Keratinocyte (primary cell): ENCODE results near the gene PDE3A. TPM values are rescaled to one million over a fixed set of nuclear protein-coding genes. Genes with fewer than 3 reads are reported as not detected.

ENCODE experiments used
- DNase-seq: peaks from one replicate; pipeline ENCODE4 v3.0.0-alpha.2; 2011; ENCODE audit warnings: low read depth, missing footprints, low spot score
- FAIRE-seq: peaks from 2 replicates; lab custom pipeline; 2011; peaks lifted over from hg19 to GRCh38; lab: Jason Lieb, UNC
- H2AFZ ChIP-seq: 2 replicates; pipeline ENCODE4 v1.6.0; 2012; ENCODE audit warnings: low read length, control low read depth, inconsistent platforms; ENCODE audit not compliant: control insufficient read depth
- H3K27ac ChIP-seq: 2 replicates; pipeline ENCODE4 v1.5.1; 2011; ENCODE audit warnings: low read length; ENCODE audit not compliant: control insufficient read depth, insufficient read depth
- H3K27me3 ChIP-seq: 3 replicates; pipeline ENCODE4 v1.6.0; 2011; ENCODE audit warnings: low read length; ENCODE audit not compliant: control insufficient read depth, insufficient read depth; ENCODE audit errors: extremely low read depth
- H3K36me3 ChIP-seq, 2 experiments: 2 replicates in 1 of 2; 3 replicates in 1 of 2; pipeline ENCODE4 v1.5.1; 2011; ENCODE audit warnings: low read length in 2 of 2, mild to moderate bottlenecking in 1 of 2; ENCODE audit not compliant: control insufficient read depth in 2 of 2, insufficient read depth in 2 of 2; ENCODE audit errors: extremely low read depth in 1 of 2
- H3K4me1 ChIP-seq: 3 replicates; pipeline ENCODE4 v1.5.1; 2011; ENCODE audit warnings: low read length; ENCODE audit not compliant: control insufficient read depth, insufficient read depth; ENCODE audit errors: extremely low read depth
- H3K4me2 ChIP-seq: 3 replicates; pipeline ENCODE4 v1.6.0; 2011; ENCODE audit warnings: low read depth, low read length; ENCODE audit not compliant: control insufficient read depth, insufficient read depth; ENCODE audit errors: extremely low read depth
- H3K4me3 ChIP-seq, 3 experiments: fragments of 200-600 bp in 1 of 3; sonication (generic) in 1 of 3; 2 replicates in 2 of 3; 3 replicates in 1 of 3; pipeline ENCODE4 v1.5.1; 2011 to 2016; ENCODE audit warnings: low read length in 3 of 3, mild to moderate bottlenecking in 3 of 3, control low read depth in 2 of 3, inconsistent platforms in 1 of 3, low read depth in 1 of 3, mixed read lengths in 1 of 3, mixed run types in 1 of 3, moderate library complexity in 1 of 3; ENCODE audit not compliant: control insufficient read depth in 2 of 3, insufficient read depth in 2 of 3; ENCODE audit errors: extremely low read depth in 1 of 3
- H3K79me2 ChIP-seq: 2 replicates; pipeline ENCODE4 v1.6.0; 2012; ENCODE audit warnings: low read length; ENCODE audit not compliant: control insufficient read depth, insufficient read depth
- H3K9ac ChIP-seq: 3 replicates; pipeline ENCODE4 v1.6.0; 2011; ENCODE audit warnings: low read length; ENCODE audit not compliant: control insufficient read depth, insufficient read depth; ENCODE audit errors: extremely low read depth
- H3K9me1 ChIP-seq: 3 replicates; pipeline ENCODE4 v1.6.0; 2011; ENCODE audit warnings: low read length; ENCODE audit not compliant: control insufficient read depth, insufficient read depth; ENCODE audit errors: extremely low read depth
- H3K9me3 ChIP-seq: 2 replicates; pipeline ENCODE4 v1.5.1; 2012; ENCODE audit warnings: low read depth, low read length; ENCODE audit not compliant: control insufficient read depth
- H4K20me1 ChIP-seq: 3 replicates; pipeline ENCODE4 v1.6.0; 2011; ENCODE audit warnings: low read length; ENCODE audit not compliant: control insufficient read depth, insufficient read depth; ENCODE audit errors: extremely low read depth
- CTCF ChIP-seq, 3 experiments: IDR thresholded peaks in 1 of 3; conservative IDR thresholded peaks in 1 of 3; optimal IDR thresholded peaks in 1 of 3; 2 replicates in 2 of 3; 3 replicates in 1 of 3; pipeline versions ENCODE3 to v1.5.1; 2011; ENCODE audit warnings: low read length in 3 of 3, mild to moderate bottlenecking in 3 of 3, moderate library complexity in 2 of 3, control low read depth in 1 of 3, inconsistent platforms in 1 of 3; ENCODE audit not compliant: insufficient read depth in 2 of 3; ENCODE audit errors: extremely low read depth in 1 of 3
- EZH2 ChIP-seq: IDR thresholded peaks from one replicate; pipeline ENCODE4 v1.6.1; 2012; ENCODE audit warnings: inconsistent platforms, mild to moderate bottlenecking, low read length, moderate library complexity
- dilution Hi-C: fragments of 300-500 bp; cut with MboI; formaldehyde crosslinking; loops from one replicate; pipeline ENCODE4 v1.7.0; 2020; ENCODE audit warnings: low sequenced_read_pairs; ENCODE audit not compliant: extremely low pct_ligation_motif_present
- polyA plus RNA-seq, 5 experiments: library from polyadenylated mRNA; depleted of rRNA in 3 of 5; stranded (reverse) in 3 of 5; stranded (forward) in 1 of 5; unstranded in 1 of 5; fragments of >200 nt; gene quantifications; 1 replicate in 1 of 5; 2 replicates in 3 of 5; 3 replicates in 1 of 5; pipeline versions ENCODE4 v1.2.1 to v1.2.3, GENCODE V29; 2011 to 2012; ENCODE audit warnings: missing spikeins in 2 of 5, low read depth in 1 of 5, low replicate concordance in 1 of 5

The PDE3A gene
- polyA plus RNA-seq, 1 donor (not counting 4 experiments of a cell fraction or from before 2014, with no cell fraction given) = 0.01 TPM

- FAIRE-seq = no peak
- no peaks in the 10 kb centered on the region for H3K27me3 ChIP-seq
- H3K9me3 ChIP-seq = no peaks in the 10 kb centered on the region
- H4K20me1 ChIP-seq = no peaks in the 10 kb centered on the region
- TF ChIP-seq CTCF (optimal IDR thresholded peaks at IDR 0.05 in 1 of 3, IDR thresholded peaks at IDR 0.05 in 1 of 3, conservative IDR thresholded peaks at IDR 0.05 in 1 of 3; ENCODE audit: extremely low read depth in 1 of 3, insufficient read depth in 2 of 3, low read length in 3 of 3) (no peak), EZH2 (no peak)
- dilution Hi-C loops = no loop called here
- H3K9me1 ChIP-seq = no peaks in the 10 kb centered on the region
- no peaks in the 10 kb centered on the region for H3K79me2 ChIP-seq
- H2AFZ ChIP-seq = no peak overlapping the region
- H3K36me3 ChIP-seq = no peaks in the 10 kb centered on the region
- H3K4me3 ChIP-seq = no peak overlapping the region
- no peak overlapping the region for H3K9ac ChIP-seq
- H3K27ac ChIP-seq = no peak overlapping the region
- H3K4me1 ChIP-seq = no peaks in the 10 kb centered on the region
- H3K4me2 ChIP-seq = no peak overlapping the region
- DNase-seq = no peak
Measured at GRCh38 chr12:20628226-20628787, 260.0 kb downstream of the PDE3A start.

- Histone ChIP-seq H2AFZ (no peak overlapping the region), H3K9ac (no peak overlapping the region), H3K4me3 (no peak overlapping the region), H3K79me2 (no peaks in the 10 kb centered on the region), H3K4me1 (no peaks in the 10 kb centered on the region), H3K27me3 (no peaks in the 10 kb centered on the region), H3K4me2 (no peak overlapping the region), H3K9me3 (no peaks in the 10 kb centered on the region), H3K27ac (no peak overlapping the region), H4K20me1 (no peaks in the 10 kb centered on the region), H3K9me1 (no peaks in the 10 kb centered on the region), H3K36me3 (no peaks in the 10 kb centered on the region)
- no peak for TF ChIP-seq CTCF (optimal IDR thresholded peaks at IDR 0.05 in 1 of 3, IDR thresholded peaks at IDR 0.05 in 1 of 3, conservative IDR thresholded peaks at IDR 0.05 in 1 of 3; ENCODE audit: extremely low read depth in 1 of 3, insufficient read depth in 2 of 3, low read length in 3 of 3)
- TF ChIP-seq EZH2 = no peak
- dilution Hi-C loops = no loop called here
- DNase-seq (no peak), FAIRE-seq (no peak)
Measured at GRCh38 chr12:20628999-20629398, 260.7 kb downstream of the PDE3A start.
